HEK293 (cell line): ENCODE data around the gene PIK3R3.

Experiments
- CTCF ChIA-PET: fragments of 350-600 bp; formaldehyde crosslinking; extraction: SDS; loops from one replicate; lab custom pipeline; 2021; ENCODE audit warnings: antibody characterized with exemption; lab: Yijun Ruan, JAX
- POLR2A ChIA-PET: fragments of 300-600 bp; formaldehyde crosslinking; extraction: SDS; loops from one replicate; lab custom pipeline; 2020; ENCODE audit warnings: antibody characterized with exemption, inconsistent platforms; lab: Yijun Ruan, JAX
- H3K27ac ChIP-seq: fragments of 200-500 bp; sonication (Bioruptor generic); 2 replicates; pipeline ENCODE4 v1.5.1; 2014; ENCODE audit warnings: low read depth, low read length, control low read depth, inconsistent platforms; ENCODE audit errors: extremely low read depth
- H3K36me3 ChIP-seq, 2 experiments: fragments of 200-500 bp in 1 of 2; sonication (Bioruptor generic) in 1 of 2; 1 replicate in 1 of 2; 2 replicates in 1 of 2; pipeline ENCODE4 v1.5.1; 2014 to 2017; ENCODE audit warnings: inconsistent platforms in 2 of 2, low read length in 2 of 2; ENCODE audit not compliant: control insufficient read depth in 2 of 2, insufficient read depth in 1 of 2
- H3K4me1 ChIP-seq: fragments of 200-500 bp; sonication (Bioruptor generic); 2 replicates; pipeline ENCODE4 v1.5.1; 2014; ENCODE audit warnings: mild to moderate bottlenecking, low read length, inconsistent platforms; ENCODE audit not compliant: control insufficient read depth, insufficient read depth
- H3K4me3 ChIP-seq: 2 replicates; pipeline ENCODE4 v1.5.1; 2011; ENCODE audit warnings: low read depth, mild to moderate bottlenecking, control low read depth, low read length, moderate library complexity
- H3K9me3 ChIP-seq: fragments of 200-500 bp; sonication (Bioruptor generic); 2 replicates; pipeline ENCODE4 v1.5.1; 2014; ENCODE audit warnings: low read depth, low read length, inconsistent platforms; ENCODE audit not compliant: control insufficient read depth, insufficient read depth
- FEZF1 ChIP-seq: fragments of 450-650 bp; formaldehyde crosslinking; IDR thresholded peaks from 2 replicates; pipeline ENCODE4 v1.5.1; 2016; ENCODE audit warnings: missing biosample characterization, missing genetic modification characterization
- GLIS1 ChIP-seq: fragments of 450-650 bp; formaldehyde crosslinking; IDR thresholded peaks from 2 replicates; pipeline ENCODE4 v1.5.1; 2016; ENCODE audit warnings: missing biosample characterization, missing genetic modification characterization
- KLF8 ChIP-seq: fragments of 450-650 bp; formaldehyde crosslinking; IDR thresholded peaks from 2 replicates; pipeline ENCODE4 v1.5.1; 2016; ENCODE audit warnings: missing biosample characterization, missing genetic modification characterization
- MYNN ChIP-seq: fragments of 450-650 bp; formaldehyde crosslinking; IDR thresholded peaks from 2 replicates; pipeline ENCODE4 v1.5.1; 2016; ENCODE audit warnings: missing biosample characterization, missing genetic modification characterization, borderline replicate concordance
- SETDB1 ChIP-seq: IDR thresholded peaks from one replicate; pipeline ENCODE4 v1.6.1; 2017; ENCODE audit warnings: mild to moderate bottlenecking, low read length, moderate library complexity, mixed read lengths; ENCODE audit not compliant: insufficient read length
- TRIM28 ChIP-seq: IDR thresholded peaks from 2 replicates; pipeline ENCODE4 v1.6.1; 2011; ENCODE audit warnings: low read length, control low read depth, borderline replicate concordance
- ZBTB10 ChIP-seq: fragments of 450-650 bp; formaldehyde crosslinking; IDR thresholded peaks from 2 replicates; pipeline ENCODE4 v1.5.1; 2016; ENCODE audit warnings: missing biosample characterization, missing genetic modification characterization
- ZBTB17 ChIP-seq: fragments of 450-650 bp; formaldehyde crosslinking; IDR thresholded peaks from 2 replicates; pipeline ENCODE4 v1.5.1; 2016; ENCODE audit warnings: missing biosample characterization, missing genetic modification characterization
- ZBTB21 ChIP-seq: fragments of 450-650 bp; formaldehyde crosslinking; IDR thresholded peaks from 2 replicates; pipeline ENCODE4 v1.5.1; 2017; ENCODE audit warnings: missing biosample characterization, missing genetic modification characterization
- ZNF366 ChIP-seq: fragments of 450-650 bp; formaldehyde crosslinking; conservative IDR thresholded peaks from 2 replicates; pipeline ENCODE4 v1.5.1; 2016; ENCODE audit warnings: missing biosample characterization, missing genetic modification characterization
- ZNF518A ChIP-seq: fragments of 450-650 bp; formaldehyde crosslinking; conservative IDR thresholded peaks from 2 replicates; pipeline ENCODE4 v1.5.1; 2016; ENCODE audit warnings: low read depth, missing biosample characterization, missing genetic modification characterization
- ZNF621 ChIP-seq: fragments of 450-650 bp; formaldehyde crosslinking; IDR thresholded peaks from 2 replicates; pipeline ENCODE4 v1.5.1; 2017; ENCODE audit warnings: missing biosample characterization, missing genetic modification characterization
- ZNF629 ChIP-seq: fragments of 450-650 bp; formaldehyde crosslinking; IDR thresholded peaks from 2 replicates; pipeline ENCODE4 v1.5.1; 2017; ENCODE audit warnings: missing biosample characterization, missing genetic modification characterization
- ZNF704 ChIP-seq: fragments of 450-650 bp; formaldehyde crosslinking; IDR thresholded peaks from 2 replicates; pipeline ENCODE4 v1.5.1; 2016; ENCODE audit warnings: missing biosample characterization, missing genetic modification characterization
- ZXDB ChIP-seq: fragments of 450-650 bp; formaldehyde crosslinking; IDR thresholded peaks from 2 replicates; pipeline ENCODE4 v1.5.1; 2016; ENCODE audit warnings: missing biosample characterization, missing genetic modification characterization
- TF ChIP-seq, protein P1 (sequence below): fragments of 450-650 bp; formaldehyde crosslinking; IDR thresholded peaks from 2 replicates; pipeline ENCODE4 v1.5.1; 2017; ENCODE audit warnings: missing biosample characterization, missing genetic modification characterization
- TF ChIP-seq, protein P2 (sequence below): fragments of 450-650 bp; formaldehyde crosslinking; IDR thresholded peaks from 2 replicates; pipeline ENCODE4 v1.5.1; 2016; ENCODE audit warnings: missing biosample characterization, missing genetic modification characterization

The PIK3R3 gene

GRCh38 chr1:46132529-46133180, at the start of gene PIK3R3 (continued):
- TF ChIP-seq, protein P1, sequence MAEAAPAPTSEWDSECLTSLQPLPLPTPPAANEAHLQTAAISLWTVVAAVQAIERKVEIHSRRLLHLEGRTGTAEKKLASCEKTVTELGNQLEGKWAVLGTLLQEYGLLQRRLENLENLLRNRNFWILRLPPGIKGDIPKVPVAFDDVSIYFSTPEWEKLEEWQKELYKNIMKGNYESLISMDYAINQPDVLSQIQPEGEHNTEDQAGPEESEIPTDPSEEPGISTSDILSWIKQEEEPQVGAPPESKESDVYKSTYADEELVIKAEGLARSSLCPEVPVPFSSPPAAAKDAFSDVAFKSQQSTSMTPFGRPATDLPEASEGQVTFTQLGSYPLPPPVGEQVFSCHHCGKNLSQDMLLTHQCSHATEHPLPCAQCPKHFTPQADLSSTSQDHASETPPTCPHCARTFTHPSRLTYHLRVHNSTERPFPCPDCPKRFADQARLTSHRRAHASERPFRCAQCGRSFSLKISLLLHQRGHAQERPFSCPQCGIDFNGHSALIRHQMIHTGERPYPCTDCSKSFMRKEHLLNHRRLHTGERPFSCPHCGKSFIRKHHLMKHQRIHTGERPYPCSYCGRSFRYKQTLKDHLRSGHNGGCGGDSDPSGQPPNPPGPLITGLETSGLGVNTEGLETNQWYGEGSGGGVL (tag by site-specific recombination), result peak; percentile 77
- TF ChIP-seq ZNF704 (tag by site-specific recombination) (peak; percentile 31), SETDB1 (peak; percentile 69), ZBTB21 (tag by site-specific recombination) (peak; percentile 76)

GRCh38 chr1:46181343-46182260, 49.2 kb upstream of the PIK3R3 start:
- H3K27ac ChIP-seq, result no peak overlapping the region
- peaks cover 3% of the 10 kb centered on the region; the same call in 1 of the 2 replicates for H3K4me1 ChIP-seq
- POLR2A ChIA-PET, result interaction anchor here (0.9 to 2.2 kb wide), 5 partner anchors 17 to 660 kb away, joined by 3 to 15 read pairs (median 3); partner anchors contain the start of genes PIK3R3, POMGNT1 and PRDX1
- CTCF ChIA-PET, result interaction anchor here (0.6 to 9.3 kb wide), 11 partner anchors 9 to 267 kb away, joined by 3 to 148 read pairs (median 7); partner anchors contain the start of gene PIK3R3
- no peaks in the 10 kb centered on the region for H3K36me3 ChIP-seq
- H3K9me3 ChIP-seq, result no peaks in the 10 kb centered on the region
- H3K4me3 ChIP-seq, result no peak overlapping the region
- 0 out of 2 replicates have a peak, but pooled peaks have one; percentile 14 for TF ChIP-seq ZNF366 (tag by site-specific recombination)
- TF ChIP-seq FEZF1 (tag by site-specific recombination), result peak; percentile 39; the same call in 1 of the 2 replicates
- peak; percentile 73; the same call in 1 of the 2 replicates for TF ChIP-seq TRIM28
- no peak for TF ChIP-seq MYNN
- TF ChIP-seq ZNF621 (tag by site-specific recombination), result no peak
- TF ChIP-seq ZBTB10 (tag by site-specific recombination), result peak; percentile 21; the same call in 1 of the 2 replicates
- TF ChIP-seq KLF8 (tag by site-specific recombination), result no peak
- TF ChIP-seq ZBTB17, result 0 out of 2 replicates have a peak, but pooled peaks have one; percentile 22
- no peak for TF ChIP-seq ZNF629
- TF ChIP-seq, protein P2, sequence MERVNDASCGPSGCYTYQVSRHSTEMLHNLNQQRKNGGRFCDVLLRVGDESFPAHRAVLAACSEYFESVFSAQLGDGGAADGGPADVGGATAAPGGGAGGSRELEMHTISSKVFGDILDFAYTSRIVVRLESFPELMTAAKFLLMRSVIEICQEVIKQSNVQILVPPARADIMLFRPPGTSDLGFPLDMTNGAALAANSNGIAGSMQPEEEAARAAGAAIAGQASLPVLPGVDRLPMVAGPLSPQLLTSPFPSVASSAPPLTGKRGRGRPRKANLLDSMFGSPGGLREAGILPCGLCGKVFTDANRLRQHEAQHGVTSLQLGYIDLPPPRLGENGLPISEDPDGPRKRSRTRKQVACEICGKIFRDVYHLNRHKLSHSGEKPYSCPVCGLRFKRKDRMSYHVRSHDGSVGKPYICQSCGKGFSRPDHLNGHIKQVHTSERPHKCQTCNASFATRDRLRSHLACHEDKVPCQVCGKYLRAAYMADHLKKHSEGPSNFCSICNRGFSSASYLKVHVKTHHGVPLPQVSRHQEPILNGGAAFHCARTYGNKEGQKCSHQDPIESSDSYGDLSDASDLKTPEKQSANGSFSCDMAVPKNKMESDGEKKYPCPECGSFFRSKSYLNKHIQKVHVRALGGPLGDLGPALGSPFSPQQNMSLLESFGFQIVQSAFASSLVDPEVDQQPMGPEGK (tag by site-specific recombination), result peak; percentile 51; the same call in 1 of the 2 replicates
- peak; percentile 68 for TF ChIP-seq GLIS1 (tag by site-specific recombination)
- TF ChIP-seq ZXDB (tag by site-specific recombination), result peak; percentile 36; the same call in 1 of the 2 replicates
- TF ChIP-seq ZNF518A (tag by site-specific recombination), result 0 out of 2 replicates have a peak, but pooled peaks have one; percentile 12
